Fibroblast of skin of left quadriceps (primary cell): ENCODE data around the gene RNF123.

Experiments
- DNase-seq, 2 experiments: peaks; one replicate each; pipeline ENCODE4 v3.0.0-alpha.2; 2013; ENCODE audit warnings: low read depth in 2 of 2

RNF123 gene

GRCh38 chr3:49718858-49719213 is 29.5 kb downstream of the RNF123 start:
- no peak for DNase-seq

GRCh38 chr3:49719214-49719884 is 30.0 kb downstream of the RNF123 start, which contains the start of gene AMIGO3:
Gene AMIGO3 (minus strand): TSS chr3:49719684. CDS start chr3:49719465, 219 bp downstream.
- DNase-seq: peak; percentile 81 to 83

DNA sequence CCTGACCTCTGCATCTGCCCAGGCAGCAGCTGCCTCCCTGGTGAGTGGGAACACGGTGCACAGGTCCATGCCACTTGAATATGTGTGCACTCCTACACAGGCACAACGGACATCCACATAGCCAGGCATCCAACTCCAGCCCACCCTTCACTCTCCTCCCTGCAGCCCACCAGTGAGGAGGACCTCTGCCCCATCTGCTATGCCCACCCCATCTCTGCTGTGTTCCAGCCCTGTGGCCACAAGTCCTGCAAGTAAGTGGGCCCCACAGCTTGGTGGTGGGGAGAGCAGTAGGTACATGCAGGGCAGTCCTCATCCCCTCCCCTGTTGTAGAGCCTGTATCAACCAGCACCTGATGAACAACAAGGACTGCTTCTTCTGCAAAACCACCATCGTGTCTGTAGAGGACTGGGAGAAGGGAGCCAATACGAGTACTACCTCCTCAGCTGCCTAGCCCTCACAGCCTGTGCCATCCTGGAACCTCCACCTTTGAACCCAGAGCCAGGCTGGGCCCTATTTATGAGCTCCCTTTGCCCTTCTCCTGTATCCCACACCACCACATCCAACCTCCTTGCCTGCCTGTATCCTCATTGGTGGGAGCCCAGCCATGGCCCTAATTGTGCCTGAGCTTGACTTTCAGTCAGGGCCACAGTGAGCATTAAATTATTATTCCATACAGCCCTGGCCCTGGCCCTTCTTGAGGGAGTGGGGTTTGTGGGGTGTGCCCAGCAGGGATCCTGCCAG is 31.7 kb downstream of the RNF123 start:
- DNase-seq: no peak

- DNase-seq: no peak
These were observed 32.2 kb downstream of the RNF123 start for GRCh38 chr3:49721596-49721895.

- DNase-seq: no peak
These were observed 32.8 kb downstream of the RNF123 start for GRCh38 chr3:49721896-49722781.

DNA sequence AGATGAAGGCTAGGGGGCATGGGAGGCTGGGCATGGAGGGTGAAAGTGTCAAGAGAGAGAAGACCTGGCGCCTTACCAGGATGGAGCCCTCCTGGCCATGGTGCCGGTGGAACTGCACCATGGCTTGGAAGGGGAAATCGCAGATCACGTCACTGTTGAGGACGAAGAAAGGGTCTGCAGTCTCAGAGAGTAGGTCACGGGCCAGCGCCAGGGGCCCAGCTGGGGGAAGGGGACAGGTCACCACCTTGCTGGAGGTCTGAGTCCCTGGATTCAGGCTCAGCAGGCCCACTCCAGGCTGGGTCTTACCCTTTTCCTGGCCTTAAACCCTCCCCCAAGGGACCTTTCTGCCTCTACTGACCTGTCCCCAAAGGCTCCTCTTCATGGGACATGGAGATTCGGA is 33.5 kb downstream of the RNF123 start:
- DNase-seq: no peak

- no peak for DNase-seq
These were observed 33.9 kb downstream of the RNF123 start for GRCh38 chr3:49723296-49723627.

GRCh38 chr3:49723628-49724551 is 34.5 kb downstream of the RNF123 start, which contains the start of gene GMPPB:
Gene GMPPB (minus strand): TSS chr3:49723951. CDS start chr3:49723726, 225 bp downstream.
- DNase-seq: peak; percentile 82 to 84

GRCh38 chr3:49724586-49724985 is 35.2 kb downstream of the RNF123 start:
- no peak for DNase-seq

DNA sequence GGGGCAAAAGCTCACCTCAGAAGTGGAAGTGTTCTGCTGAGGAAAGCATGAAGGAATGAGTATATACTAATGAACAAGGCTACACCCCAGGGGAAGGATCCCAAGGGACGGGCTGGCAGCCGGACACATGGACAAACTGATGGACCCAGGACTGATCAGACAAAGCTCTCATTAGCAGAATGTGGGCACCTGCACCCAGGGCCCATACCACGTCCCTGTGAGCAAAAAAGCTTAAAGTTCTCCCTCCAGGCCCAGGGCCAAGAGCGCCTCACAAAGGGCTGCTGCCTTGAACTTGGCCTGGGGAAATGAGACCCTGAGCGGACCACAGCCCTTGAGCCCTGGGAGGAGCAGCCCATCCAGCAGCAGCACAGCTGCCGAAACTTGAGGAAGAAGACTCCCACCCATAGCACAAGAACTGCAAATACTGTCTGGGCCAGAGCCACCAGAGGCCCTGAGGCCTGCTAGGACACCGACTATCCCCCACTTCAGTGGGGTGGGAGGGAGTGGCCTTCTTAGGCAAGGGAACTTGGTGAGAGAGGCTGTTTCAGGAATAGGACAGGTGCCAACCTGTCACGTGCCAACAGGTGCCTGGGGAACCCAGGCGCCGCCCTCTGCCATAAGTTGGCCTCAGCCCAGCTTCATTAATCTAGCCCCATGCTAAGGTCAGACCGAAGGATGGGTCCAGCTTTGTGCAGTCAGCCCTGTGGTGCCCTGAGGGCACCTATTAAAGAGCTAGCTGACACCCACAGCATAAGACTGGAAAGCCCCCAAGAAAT is 36.7 kb downstream of the RNF123 start:
- no peak for DNase-seq

- DNase-seq: no peak
These were observed 38.0 kb downstream of the RNF123 start for GRCh38 chr3:49727154-49727923.

- DNase-seq: no peak
These were observed 38.6 kb downstream of the RNF123 start for GRCh38 chr3:49727924-49728361.

DNA sequence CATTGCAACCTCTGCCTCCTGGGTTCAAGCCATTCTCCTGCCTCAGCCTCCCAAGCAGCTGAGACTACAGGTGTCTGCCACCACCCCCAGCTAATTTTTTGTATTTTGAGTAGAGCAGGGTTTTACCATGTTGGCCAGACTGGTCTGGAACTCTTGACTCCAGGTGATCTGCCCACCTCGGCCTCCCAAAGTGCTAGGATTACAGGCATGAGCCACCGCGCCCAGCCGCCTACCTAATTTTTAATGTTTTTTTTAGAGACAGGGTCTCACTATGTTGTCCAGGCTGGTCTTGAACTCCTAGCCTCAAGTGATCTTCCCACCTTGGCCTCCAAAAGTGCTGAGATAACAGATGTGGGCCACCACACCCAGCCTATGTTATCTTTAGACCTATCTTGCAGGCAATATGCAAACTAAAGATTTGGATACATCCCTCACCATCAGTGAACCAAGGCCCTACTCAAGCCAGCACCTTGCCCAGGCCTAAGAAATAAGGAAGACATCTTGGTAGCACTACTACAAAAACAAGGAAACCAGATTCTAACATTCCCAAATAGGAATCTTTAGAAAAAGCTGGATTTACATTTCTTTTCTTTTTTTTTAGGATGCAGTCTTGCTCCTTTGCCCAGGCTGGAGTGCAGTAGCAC is 40.7 kb downstream of the RNF123 start:
- DNase-seq: no peak

DNA sequence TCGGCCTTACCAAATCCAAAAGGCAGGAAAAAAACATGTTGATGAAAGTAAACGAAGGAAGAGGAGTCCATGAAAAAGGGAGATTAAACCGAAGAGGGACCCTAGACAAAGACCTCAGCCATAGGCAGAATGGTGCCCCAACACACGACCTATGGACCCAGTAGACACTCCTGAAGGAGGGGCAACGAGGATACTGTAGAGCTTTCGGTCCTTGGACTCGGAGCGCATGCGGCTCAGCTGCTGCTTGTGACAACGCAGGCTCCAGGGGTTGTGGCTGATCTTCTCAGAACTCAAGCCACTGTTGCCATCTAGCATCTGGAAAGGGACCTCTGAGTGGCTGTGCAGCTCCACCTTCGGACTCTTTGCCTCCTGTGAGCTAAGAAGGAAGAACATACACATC is 43.2 kb downstream of the RNF123 start:
- DNase-seq: no peak

GRCh38 chr3:49733551-49733950 is 44.2 kb downstream of the RNF123 start:
- no peak for DNase-seq

DNA sequence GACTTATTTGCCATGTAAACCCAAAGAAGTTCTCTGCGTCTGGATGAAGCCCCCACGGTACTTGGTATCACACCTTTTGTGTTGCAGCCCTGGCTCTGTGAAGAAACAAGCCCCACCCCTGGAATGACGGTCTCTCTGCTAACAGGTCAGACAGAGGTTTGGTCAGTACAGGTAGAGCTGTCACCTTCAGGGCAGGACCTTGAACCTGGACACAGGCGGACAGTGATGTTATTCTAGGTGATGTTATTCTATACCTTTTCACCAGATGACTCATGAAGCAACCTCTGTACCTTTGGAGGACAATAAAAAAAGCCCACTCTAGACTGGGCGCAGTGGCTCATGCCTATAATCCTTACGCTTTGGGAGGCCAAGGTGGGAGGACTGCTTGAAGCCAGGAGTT is 45.4 kb downstream of the RNF123 start:
- DNase-seq: no peak

GRCh38 chr3:49738067-49738713 is 48.8 kb downstream of the RNF123 start:
- DNase-seq: no peak

DNA sequence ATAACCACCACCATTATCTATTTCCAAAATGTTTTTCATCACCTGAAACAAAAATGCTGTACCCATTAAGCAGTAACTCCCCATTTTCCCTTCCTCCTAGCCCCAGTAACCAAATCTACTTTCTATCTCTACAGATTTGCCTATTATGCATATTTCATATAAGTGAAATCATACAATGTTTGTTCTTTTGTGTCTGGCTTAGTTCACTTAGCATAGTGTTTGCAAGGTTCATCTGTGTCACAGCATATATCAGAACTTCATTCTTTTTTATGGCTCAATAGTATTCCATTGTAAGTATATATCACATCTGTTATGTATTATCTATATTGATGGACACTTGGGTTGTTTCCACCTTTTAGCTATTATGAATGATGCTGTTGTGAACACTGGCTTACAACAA is 51.1 kb downstream of the RNF123 start:
- DNase-seq: no peak

- no peak for DNase-seq
These were observed 56.6 kb downstream of the RNF123 start for GRCh38 chr3:49745986-49746385.
